ENCODE results near the gene FCRL3.
"Not testable (repeated sequence)": the region's sequence is repeated elsewhere in the genome, so short reads cannot be mapped to it uniquely, and the experiment has no call there.

Gene FCRL3

GRCh38 chr1:157700732-157701131 lies at the start of gene FCRL3:
FCRL3 (minus strand) TSS chr1:157700769; CDS start chr1:157700489, 280 bp downstream.
- DNase-seq: no peak

GRCh38 chr1:157748262-157748817 lies 47.8 kb upstream of the FCRL3 start:
- no peak for DNase-seq

- no peak for DNase-seq
These were observed 38.8 kb upstream of the FCRL3 start for GRCh38 chr1:157739229-157739901.

GRCh38 chr1:157735991-157736390 lies 35.4 kb upstream of the FCRL3 start:
- DNase-seq: not testable (repeated sequence)

GRCh38 chr1:157734321-157734720 lies 33.8 kb upstream of the FCRL3 start:
- DNase-seq: no peak

- DNase-seq: no peak
These were observed 32.2 kb upstream of the FCRL3 start for GRCh38 chr1:157732755-157733154.

- DNase-seq: no peak
These were observed 24.6 kb upstream of the FCRL3 start for GRCh38 chr1:157725221-157725577.

GRCh38 chr1:157724537-157725220 lies 24.1 kb upstream of the FCRL3 start:
- no peak for DNase-seq

- no peak for DNase-seq
These were observed 22.6 kb upstream of the FCRL3 start for GRCh38 chr1:157723157-157723556.

GRCh38 chr1:157721985-157722384 lies 21.4 kb upstream of the FCRL3 start:
- DNase-seq: no peak

- no peak for DNase-seq
These were observed 15.2 kb upstream of the FCRL3 start for GRCh38 chr1:157715736-157716135.

GRCh38 chr1:157711802-157712201 lies 11.2 kb upstream of the FCRL3 start:
- no peak for DNase-seq

GRCh38 chr1:157704878-157705277 lies 4.3 kb upstream of the FCRL3 start:
- no peak for DNase-seq

- DNase-seq: no peak
These were observed 3.4 kb upstream of the FCRL3 start for GRCh38 chr1:157703981-157704380.

GRCh38 chr1:157702308-157702825 lies 1.8 kb upstream of the FCRL3 start:
- DNase-seq: no peak

GRCh38 chr1:157700305-157700704 lies 264 bp downstream of the FCRL3 start:
- DNase-seq: no peak

- DNase-seq: no peak
These were observed 2.6 kb downstream of the FCRL3 start for GRCh38 chr1:157697781-157698569.

- no peak for DNase-seq
These were observed 3.5 kb downstream of the FCRL3 start for GRCh38 chr1:157696966-157697628.

- DNase-seq: no peak
These were observed 5.2 kb downstream of the FCRL3 start for GRCh38 chr1:157695417-157695816.

- peak; percentile 57 for DNase-seq
These were observed 9.2 kb downstream of the FCRL3 start for GRCh38 chr1:157691285-157691920.

GRCh38 chr1:157682710-157683437 lies 17.7 kb downstream of the FCRL3 start:
- no peak for DNase-seq
